GM19455 (cell line): ENCODE measurements around the gene PCLO.

Experiments
- ATAC-seq: cut with Tn5 transposase; IDR thresholded peaks from one replicate; pipeline ENCODE4 v1.9.1; 2021; ENCODE audit not compliant: unreplicated experiment

PCLO gene

DNA sequence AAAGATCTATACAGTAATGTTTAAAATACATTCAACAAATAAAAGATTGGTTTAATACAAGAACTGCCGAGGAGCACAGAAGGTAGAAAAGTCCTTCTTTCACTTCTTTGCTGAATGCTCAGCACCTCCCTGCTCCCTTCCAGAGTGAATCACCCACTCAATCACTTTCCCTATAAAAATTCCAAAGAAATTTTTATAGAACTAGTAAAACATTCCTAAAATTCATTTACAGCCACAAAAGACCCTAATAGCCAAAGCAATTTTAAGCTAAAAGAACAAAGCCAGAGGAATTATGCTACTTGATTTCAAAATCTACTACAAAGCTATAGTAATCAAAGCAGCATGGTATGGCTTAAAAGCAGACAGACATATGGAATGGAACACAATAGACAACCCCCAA is 320.9 kb downstream of the PCLO start:
- ATAC-seq, result no peak

DNA sequence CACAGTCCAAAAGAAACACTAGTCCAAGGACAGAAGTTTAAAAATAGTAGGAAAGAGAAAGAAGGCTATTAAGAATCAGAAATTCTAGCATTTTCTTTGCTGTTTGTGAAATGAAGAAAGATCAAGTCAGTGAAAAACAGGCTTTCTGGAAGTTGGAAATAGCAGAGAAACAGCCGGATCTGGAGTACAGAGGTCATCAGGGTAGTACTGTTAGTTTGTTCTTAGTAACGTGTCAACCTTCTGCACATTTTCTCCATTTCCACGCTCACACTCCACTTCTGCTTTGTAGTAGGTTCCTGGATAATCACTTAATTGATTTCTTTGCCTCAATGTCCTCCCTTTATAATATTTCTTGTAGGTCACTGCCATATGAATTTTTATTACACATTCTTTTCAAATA is 322.6 kb downstream of the PCLO start:
- ATAC-seq, result no peak

DNA sequence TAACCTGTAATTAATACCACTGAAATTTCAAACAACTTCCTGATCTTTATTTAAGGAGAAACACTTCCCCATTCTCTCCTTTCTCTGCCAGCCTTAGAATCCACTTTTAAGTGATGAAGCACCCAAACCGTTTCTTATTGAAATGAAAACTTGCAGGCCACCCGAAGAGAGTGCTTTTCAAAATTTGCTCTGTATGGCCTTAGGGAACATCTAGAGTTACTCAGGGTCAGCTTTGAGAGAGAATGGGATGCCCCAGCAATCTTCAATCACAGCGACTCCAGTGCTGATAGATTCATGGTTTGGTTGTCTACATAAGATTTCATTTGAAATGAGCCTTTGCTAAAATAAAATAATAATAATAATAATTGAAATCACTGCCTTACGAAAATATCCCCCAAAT is 323.1 kb downstream of the PCLO start:
- no peak for ATAC-seq

DNA sequence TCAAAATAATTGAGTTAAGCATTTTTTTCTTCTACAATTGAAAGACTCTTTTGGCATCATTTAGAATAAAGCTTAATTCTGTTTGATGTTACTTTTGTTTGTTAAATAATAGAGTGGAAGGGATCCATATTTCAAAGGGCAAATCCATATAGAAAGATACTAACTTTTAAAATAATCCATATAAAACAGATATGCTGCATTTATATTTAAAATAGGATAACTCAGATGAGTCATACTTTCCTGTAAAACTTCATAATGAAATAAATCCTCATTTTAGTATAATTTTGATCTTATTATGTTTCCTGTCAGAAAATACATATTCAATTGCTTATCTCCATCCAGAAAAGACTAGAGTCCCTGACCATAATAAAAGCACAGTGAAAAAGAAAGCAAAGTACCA is 323.6 kb downstream of the PCLO start:
- no peak for ATAC-seq

DNA sequence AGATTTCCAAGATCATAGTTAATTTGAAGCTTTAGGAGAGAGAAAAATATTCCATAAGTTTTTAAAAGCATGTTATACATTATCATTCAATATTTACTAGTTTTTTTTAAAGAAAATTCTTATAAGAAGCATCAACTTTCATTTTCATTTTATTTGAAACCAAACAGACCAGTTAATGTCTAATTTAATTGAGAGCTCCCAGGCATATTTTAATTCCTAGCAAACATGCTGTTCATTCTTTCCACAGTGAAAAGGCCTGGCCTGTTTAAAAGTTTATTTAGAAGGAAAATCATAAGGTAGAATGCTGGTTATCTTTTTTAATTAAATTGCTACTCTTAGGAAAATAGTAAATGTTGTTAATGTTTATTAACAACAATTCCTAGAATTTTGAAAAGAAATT is 324.4 kb downstream of the PCLO start:
- no peak for ATAC-seq

DNA sequence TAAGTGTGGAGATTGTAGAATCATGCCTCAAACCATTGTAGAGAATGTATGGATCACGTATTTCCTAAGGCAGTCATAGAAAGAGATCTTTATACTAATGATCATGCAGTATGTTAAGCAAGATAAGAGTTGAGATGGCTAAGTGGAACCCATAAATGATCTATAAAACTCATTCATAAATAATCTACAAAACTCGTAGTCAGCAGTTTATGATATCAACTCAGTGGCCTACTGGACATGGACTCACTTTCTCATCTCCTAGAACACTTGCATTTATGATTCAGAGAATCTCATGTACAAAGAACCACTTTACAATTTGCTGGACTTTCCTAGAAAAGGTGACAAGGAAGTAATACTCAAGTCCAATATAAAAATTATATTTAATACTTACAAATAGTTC is 339.6 kb downstream of the PCLO start:
- no peak for ATAC-seq

DNA sequence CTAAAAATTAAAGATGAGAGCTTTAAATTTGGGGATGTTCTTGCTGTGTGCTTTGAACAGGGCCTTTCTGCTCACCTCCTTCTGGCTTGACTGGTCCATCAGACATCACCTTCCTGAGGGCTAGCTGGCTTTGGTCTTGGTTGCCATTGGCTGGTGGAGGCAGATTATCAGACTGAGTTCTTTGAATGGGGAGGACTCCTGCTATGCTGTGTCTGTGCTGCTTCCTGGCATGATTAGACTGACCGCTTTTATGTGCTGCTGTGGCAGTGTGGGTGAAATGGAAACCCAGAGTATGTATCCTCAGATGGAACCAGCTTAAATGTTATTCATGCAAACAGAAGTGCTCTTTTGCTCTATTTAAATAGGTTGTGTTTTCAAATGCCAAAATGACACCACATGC is 341.6 kb downstream of the PCLO start:
- ATAC-seq, result no peak

DNA sequence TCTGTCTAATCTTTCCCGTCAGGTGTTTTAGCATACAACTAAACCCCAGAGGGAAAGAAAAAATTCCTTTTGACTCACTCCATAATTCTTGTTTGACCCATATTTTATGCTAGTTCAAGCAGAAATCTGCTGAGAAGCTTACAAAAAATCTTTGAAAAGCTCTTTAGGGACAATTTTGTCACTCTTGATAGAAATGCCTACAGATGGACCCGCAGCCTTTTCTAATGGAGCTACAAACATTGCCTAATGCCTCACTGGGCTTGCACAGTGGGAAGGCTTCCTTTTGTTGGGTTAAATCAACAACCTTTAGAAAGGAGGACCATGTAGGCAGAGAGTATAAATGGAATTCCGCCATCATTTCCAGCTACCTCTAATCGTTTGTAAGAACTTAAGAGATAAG is 344.5 kb downstream of the PCLO start:
- ATAC-seq, result no peak

DNA sequence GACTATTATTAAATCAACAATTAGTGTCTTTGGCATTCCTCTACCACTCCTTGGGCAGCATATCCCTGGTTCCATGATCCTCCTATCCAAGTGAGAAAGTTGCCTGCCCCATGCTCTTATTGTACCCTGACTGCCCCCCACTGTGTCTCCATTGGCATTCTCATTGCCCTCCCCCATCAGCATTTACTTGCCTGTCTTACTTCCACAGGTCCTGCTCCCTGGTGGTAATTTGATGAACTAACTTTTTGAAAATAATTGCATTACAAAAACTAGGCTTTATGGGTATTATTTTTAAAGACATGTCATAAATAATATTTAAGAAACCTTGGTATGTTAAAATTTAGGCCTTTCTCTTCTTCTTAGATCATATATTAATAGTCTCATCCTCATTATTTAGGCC is 346.4 kb downstream of the PCLO start:
- no peak for ATAC-seq

DNA sequence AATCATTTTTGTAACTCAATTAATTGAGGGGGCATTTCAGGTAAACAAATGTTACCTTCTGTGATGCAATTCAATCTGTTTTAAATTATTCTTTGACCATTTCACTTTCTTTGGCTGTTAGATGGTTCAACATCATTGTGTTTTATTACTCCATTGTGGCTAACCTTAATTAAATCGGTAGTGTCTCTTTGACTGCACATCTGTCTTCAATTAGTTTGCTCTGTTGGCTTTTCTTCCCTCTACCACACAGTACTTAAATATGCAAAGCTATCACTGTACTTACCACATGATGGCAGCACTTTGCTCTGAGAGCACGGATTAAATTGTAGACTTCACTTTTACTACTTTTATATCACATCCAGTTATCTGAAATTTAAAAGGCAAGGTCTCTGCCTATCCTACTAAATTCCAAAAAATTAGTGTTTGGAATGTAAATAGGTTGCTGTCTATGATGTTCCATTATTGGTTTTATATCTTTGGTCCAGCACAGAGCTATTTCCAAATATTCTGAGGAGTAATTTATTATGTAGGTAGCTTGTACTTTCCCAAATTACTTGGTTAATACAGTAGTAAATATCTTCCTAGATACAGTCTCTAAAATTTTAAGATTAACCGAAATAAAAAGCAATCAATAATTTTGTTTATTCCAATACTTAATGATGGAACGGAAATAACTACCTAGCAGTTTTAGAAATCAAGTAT is 352.0 kb downstream of the PCLO start:
- ATAC-seq, result no peak

DNA sequence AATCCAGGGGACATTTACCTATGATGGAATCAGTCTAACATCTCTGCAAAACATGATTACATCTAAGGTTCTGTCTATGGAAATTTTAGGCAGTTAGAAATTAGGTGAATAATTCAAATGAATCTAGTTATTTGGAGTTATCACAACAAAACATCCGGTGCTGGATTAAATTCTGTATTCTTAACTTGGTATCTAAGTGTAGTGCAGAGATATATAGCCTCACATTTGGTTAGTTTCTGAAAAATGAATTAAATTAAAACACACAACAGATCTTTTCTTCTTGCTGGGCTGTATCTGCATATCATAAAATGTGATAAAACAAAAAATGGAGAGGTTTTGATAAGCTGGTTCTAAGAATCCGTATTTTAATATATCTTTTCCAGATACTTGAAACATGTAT is 354.1 kb downstream of the PCLO start:
- no peak for ATAC-seq

DNA sequence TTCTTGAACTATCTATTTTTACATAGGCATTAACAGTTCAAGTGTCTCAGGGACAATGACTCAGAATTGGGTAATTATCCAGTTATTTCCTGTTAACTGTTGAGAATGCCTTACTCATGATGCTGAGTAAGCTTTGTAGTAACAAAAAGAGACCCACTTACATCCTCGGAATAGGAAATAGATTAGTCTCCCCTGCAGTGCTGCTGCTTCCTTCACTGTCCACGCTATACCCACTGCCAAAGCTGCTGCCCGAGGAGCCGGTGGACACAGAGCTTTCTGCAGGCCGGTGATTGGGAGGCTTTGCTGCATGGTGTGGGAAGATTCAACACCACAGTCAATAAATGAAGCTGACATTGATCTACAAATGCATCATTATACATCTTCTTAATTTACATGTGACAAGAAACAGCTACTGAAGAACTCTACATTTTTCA is 357.1 kb downstream of the PCLO start:
- ATAC-seq, result no peak

DNA sequence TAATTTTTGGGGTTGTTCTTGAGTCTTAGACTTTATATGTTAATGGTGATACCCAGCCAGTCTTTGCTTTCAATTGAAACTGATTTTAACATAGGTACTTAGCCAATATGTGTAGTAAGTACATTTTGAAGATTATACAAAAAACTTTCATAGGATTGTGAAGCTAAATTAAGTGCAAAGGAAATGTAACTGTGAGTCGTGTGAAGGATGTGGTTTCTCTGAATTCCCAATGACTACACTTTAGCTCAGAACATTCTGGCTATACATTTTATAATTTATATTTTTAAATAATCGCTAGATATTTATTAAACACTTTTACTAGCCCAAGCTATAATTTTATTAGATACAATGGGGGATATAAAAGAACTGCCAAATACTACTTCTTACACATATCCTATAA is 359.3 kb downstream of the PCLO start:
- no peak for ATAC-seq

DNA sequence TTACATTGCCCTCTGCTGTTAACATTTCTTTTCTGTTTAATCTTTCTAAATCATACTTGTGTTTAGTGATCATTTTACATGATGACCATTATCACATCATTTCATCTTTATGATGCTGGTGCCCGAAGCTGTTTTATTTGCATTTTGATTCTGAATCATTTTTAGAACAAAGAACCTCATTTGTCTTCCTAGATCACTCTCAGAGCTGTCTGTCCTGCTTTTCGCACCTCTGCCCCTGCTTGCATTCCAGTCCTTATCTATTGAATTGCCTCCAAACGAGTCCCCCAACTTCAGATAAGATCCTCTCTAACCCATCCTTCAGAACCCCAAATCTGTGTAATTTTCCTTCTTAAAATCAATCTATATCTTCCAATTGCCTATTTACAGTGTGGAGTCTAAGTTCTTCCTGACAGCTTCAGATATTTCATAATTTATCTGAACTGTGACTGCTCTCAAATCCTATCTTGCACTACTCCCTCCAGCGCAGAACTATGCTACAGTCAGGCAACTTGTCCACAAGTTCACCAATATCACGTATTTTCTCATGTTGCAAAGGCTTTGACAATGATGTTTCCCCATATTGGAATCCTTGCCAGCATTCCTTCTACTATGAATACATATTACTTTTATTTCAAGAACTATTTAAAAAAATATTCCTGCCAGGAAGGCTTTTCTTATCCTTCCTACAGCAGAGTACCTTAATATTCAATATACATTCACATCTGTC is 372.6 kb downstream of the PCLO start:
- ATAC-seq, result no peak

DNA sequence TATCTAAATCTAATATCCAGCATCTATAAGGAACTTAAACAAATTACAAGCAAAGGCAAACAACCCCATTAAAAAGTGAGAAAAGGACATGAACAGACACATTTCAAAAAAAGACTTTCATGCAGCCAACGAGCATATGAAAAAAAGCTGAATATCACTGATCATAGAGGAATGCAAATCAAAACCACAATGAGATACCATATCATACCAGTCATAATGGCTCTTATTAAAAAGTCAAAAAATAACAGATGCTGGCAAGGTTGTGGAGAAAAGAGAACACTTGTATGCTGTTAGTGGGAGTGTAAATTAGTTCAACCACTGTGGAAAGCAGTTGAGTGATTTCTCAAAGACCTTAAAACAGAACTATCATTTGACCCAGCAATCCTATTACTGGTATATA is 384.7 kb downstream of the PCLO start:
- no peak for ATAC-seq

DNA sequence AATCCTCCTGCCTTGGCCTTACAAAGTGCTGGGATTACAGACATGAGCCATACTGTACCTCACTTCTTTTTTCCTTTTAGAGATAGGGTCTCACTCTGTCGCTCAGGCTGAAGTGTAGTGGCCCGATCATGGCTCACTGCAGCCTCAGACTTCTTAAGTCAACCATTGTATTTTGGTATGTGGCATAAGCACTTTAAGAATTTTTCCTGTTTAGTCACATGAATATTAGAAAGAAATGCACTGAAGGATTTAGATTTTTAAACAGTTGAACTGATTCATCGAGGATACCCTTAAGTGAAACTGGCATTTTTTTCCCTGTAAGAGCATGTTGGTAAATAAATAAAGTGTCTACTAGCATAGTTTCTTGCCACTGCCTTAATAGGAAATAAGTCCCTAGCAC is 399.8 kb downstream of the PCLO start:
- ATAC-seq, result no peak

DNA sequence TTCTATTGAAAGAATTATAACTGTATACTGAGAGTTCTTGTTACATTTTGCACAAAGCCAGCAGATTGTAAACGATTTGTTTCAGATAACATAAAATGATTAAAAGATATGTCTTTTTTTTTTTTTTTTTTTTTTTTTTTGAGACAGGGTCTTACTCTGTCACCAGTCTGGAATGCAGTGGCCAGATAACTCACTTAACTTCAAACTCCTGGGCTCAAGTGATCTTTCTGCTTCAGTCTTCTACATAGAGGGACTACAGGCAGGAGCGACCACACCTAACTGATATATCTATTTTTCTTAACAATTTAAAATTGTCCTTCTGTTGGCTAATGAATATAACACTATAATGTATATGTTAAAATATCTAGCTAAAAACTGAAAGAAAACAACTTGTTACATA is 401.9 kb downstream of the PCLO start:
- no peak for ATAC-seq

DNA sequence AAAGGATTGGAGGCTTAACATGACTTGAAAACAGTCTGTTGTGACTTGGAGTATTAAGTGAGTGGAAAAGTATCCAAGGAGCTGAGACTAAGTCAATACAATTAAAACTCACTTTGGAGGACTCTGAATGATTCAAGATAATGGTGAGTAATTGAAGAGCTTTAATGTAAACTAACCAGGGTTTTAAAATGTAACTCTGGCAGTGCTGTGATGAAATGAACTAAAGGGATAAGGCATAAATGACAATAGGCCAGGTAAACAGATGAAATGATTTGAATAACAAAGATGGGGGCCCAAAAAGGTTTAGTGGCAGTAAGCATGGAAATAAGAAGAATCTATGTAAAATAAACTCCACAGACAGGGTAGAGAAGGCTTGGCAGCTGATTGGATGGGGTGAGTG is 402.6 kb downstream of the PCLO start:
- no peak for ATAC-seq

DNA sequence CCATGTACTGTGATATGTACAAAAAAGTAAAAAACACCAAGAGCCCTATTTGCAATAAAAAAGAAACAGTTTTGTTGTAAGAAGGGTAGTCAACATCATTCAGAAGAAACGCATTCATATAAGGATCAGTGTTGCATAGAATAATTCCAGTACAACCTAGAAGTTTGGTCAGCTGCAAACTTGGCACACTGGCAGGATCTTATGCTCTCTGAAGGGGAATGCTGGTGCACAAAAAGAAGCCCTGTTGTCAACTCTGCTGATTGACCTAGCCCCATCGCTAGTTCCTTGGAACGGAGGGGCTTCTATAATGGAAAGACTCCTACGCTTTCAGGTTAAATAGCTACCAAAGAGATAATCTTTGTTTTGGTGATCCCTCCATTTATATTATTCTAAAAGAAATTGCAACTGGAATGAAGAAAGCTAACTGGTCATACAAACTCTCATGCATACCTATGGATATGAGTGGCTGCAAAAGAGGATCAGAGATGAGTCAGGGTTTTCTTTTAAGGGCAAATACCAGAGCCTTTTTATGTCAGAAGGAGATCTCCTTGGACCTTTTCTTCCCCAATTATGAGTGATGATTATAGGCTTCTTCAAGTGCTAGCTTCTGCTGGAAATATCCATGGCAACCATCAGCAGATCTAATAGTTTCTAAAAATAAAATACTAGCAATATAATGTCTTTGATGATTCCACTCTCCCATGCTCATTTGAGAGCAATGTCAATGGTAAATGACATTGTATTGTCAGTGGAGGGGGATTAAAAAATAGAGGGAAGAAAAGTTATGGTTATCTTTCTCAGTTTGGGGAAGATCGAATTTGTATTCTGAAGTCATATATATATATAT is 406.8 kb downstream of the PCLO start:
- ATAC-seq, result no peak

DNA sequence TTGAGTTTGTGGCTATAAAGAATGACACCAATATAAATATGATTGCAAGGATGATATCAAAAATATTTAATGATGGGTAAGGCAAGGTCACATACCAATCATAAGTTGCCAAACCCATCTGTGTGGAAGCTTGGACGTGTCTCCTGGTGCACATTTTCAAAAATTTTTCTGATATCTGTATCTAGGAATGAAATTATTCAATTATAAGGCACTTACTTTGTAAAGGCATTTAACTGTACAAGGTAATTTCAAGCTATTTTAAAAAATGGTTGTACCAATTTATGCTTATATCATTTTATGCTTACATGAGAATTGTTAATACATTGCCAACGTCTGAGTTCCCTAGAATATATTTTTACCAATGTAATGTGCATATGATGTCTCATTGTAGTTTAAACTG is 412.7 kb downstream of the PCLO start:
- no peak for ATAC-seq

DNA sequence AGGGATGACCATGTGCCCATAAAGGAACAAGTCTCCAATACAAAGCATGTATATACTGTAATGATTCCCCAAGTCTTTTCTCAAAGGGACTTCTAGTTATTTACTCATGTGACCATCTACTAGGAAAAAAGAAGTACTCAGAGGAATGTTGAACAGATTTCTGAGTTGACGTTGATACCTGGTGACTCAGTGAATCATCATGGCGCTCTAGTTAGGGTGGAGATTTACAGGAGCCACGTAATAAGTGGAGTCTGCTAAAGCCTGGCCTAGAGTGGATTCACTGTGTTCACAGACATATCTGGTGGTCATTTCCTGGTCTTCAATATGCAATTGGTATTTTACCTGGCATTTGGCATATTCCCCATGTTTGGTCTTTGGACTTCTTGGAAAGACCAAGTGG is 416.9 kb downstream of the PCLO start:
- no peak for ATAC-seq

DNA sequence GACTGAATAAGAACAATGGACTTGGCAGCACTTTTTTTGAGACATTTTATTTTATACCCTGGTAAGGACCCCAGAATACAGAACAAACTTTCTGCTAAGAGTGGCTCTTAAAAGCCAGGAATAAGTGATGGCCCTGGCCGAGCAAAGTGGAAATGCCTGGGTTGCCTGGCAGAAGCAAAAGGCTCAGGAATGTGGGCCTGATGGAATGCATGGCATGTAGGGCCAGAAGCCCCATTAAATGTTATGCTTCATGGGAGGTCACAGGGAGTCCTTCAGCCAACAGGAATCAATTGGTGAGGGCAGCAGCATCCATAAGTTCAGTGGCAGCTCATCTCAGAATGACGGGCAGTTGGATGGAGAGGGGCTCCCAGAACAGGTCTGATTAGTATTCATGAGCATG is 417.6 kb downstream of the PCLO start:
- ATAC-seq, result no peak
